Activated naive CD4-positive, alpha-beta T cell treated with anti-CD3 and anti-CD28 coated beads, Interleukin-2, amount 50 U/mL, for 16 hours (primary cell): ENCODE results near the gene FBXW2.
"Not testable (repeated sequence)": the region's sequence is repeated elsewhere in the genome, so short reads cannot be mapped to it uniquely, and the experiment has no call there.

ENCODE experiments used
- DNase-seq: peaks from one replicate; pipeline ENCODE4 v3.0.0-alpha.2; 2020

Gene FBXW2

GRCh38 chr9:120792898-120793765 lies at the start of gene FBXW2:
FBXW2 (minus strand) TSS chr9:120793416; CDS start chr9:120788258, 5,158 bp downstream.
- peak; percentile 88 for DNase-seq

GRCh38 chr9:120841930-120842684 lies 48.9 kb upstream of the FBXW2 start:
- DNase-seq: no peak

- no peak for DNase-seq
Measured at GRCh38 chr9:120839146-120839545, 45.9 kb upstream of the FBXW2 start.

- DNase-seq: no peak
Measured at GRCh38 chr9:120837921-120838320, 44.7 kb upstream of the FBXW2 start.

- no peak for DNase-seq
Measured at GRCh38 chr9:120833325-120833724, 40.1 kb upstream of the FBXW2 start.

- no peak for DNase-seq
Measured at GRCh38 chr9:120832807-120833206, 39.6 kb upstream of the FBXW2 start.

GRCh38 chr9:120830865-120831264 lies 37.6 kb upstream of the FBXW2 start:
- DNase-seq: no peak

GRCh38 chr9:120830151-120830550 lies 36.9 kb upstream of the FBXW2 start:
- no peak for DNase-seq

GRCh38 chr9:120829650-120830049 lies 36.4 kb upstream of the FBXW2 start:
- DNase-seq: no peak

GRCh38 chr9:120820095-120820494 lies 26.9 kb upstream of the FBXW2 start:
- DNase-seq: no peak

- no peak for DNase-seq
Measured at GRCh38 chr9:120818595-120818994, 25.4 kb upstream of the FBXW2 start.

GRCh38 chr9:120815075-120815474 lies 21.9 kb upstream of the FBXW2 start:
- no peak for DNase-seq

GRCh38 chr9:120808931-120809330 lies 15.7 kb upstream of the FBXW2 start:
- DNase-seq: no peak

- no peak for DNase-seq
Measured at GRCh38 chr9:120807607-120808379, 14.6 kb upstream of the FBXW2 start.

- DNase-seq: not testable (repeated sequence)
Measured at GRCh38 chr9:120804784-120805363, 11.7 kb upstream of the FBXW2 start.

- DNase-seq: no peak
Measured at GRCh38 chr9:120801441-120801840, 8.2 kb upstream of the FBXW2 start.

- no peak for DNase-seq
Measured at GRCh38 chr9:120791161-120791560, 2.1 kb downstream of the FBXW2 start.

GRCh38 chr9:120787933-120788332 lies 5.3 kb downstream of the FBXW2 start:
- DNase-seq: no peak

GRCh38 chr9:120783602-120784047 lies 9.6 kb downstream of the FBXW2 start:
- no peak for DNase-seq

GRCh38 chr9:120781236-120781635 lies 12.0 kb downstream of the FBXW2 start:
- DNase-seq: no peak

GRCh38 chr9:120780367-120780766 lies 12.8 kb downstream of the FBXW2 start:
- no peak for DNase-seq

GRCh38 chr9:120779227-120779626 lies 14.0 kb downstream of the FBXW2 start:
- DNase-seq: no peak

GRCh38 chr9:120778758-120779157 lies 14.5 kb downstream of the FBXW2 start:
- DNase-seq: no peak
